ENCODE measurements around the gene USP40.

Gene USP40

DNA sequence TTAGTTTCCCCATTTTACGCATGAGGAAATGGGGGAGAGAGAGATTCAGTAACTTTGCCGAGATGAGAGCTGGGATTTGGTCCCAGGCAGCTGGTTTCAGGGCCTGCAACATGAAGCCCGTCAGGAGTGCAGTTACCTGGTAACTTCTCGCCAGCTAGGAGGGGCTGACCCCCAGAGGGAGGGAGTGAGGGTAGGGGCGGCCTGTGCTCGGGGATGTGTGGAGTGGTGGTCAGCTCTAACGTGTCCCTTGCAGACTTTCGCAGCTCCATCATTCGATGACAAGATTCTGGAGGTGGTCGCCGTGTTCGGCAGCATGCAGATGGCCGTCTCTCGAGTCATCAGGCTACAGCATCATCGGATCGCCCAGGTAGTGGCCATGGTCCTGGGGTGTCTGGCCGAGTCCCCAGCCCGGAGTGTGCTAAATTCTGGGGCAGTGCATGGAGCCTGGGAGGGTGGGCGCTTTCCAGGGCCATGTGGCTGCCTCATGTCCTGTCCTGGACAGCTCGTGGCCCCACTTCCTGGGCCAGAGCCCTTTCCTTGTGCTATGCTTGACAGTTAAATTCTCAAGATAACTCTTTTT, 108.5 kb downstream of the USP40 start:
- no peak for DNase-seq

GRCh38 chr2:233457356-233457755, 109.2 kb downstream of the USP40 start:
- DNase-seq = no peak

DNA sequence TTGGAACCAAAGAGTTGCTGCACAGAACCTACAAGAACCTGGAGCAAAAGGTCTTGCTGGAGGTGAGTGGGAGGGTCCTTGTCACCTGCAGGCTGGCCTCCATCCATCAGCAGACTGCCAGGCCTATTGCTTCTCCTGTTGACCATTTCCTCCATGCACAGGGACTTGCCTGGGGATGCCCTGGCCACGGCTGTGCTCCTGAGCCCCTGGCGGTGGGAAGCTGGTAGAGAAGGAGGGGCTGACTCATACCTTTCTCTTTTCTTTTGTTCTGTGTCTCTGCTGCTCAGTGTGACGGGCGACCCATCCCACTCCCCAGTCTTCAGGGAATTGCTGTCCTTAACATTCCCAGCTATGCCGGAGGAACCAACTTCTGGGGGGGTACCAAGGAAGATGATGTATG, 109.6 kb downstream of the USP40 start:
- no peak for DNase-seq

DNA sequence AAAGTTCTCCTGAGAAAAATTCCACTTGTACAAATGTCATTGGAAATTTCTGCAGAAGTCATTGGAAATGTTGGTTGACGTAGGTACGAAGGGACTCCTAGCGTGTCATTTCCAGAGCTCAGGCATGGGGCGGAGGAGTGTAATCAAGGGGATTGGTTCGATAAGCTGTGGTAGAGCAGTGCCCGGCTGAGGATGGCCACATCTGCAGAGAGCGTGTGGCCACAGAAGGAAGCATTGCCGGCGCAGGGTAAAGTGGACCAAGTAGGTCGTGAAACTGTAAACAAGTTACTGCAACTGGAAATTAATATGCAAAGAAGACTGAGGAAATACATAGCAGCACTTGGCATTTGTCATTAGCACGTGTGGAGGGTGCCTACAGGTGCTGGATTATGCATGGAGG, 110.5 kb downstream of the USP40 start:
- no peak for DNase-seq

DNA sequence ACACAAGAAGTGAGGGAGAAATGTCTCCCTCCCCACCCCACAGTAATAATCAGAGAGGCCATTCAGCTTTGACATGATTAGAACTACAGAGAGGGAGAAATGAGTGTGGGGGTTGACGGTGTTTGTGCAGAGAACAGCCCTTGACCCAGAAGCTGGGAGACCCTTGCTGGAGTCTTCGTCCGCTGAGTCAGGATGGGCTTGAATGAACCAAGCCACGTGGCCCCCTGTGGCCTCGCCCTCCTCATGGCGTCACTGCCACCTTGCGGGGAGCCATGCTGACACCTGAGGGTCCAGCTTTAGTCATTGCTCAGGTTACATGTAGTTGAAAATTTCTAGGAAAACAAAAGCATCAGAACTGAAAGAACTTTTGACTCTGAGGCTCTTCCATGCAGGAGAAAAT, 111.1 kb downstream of the USP40 start:
- no peak for DNase-seq

GRCh38 chr2:233455006-233455405, 111.6 kb downstream of the USP40 start:
- no peak for DNase-seq

DNA sequence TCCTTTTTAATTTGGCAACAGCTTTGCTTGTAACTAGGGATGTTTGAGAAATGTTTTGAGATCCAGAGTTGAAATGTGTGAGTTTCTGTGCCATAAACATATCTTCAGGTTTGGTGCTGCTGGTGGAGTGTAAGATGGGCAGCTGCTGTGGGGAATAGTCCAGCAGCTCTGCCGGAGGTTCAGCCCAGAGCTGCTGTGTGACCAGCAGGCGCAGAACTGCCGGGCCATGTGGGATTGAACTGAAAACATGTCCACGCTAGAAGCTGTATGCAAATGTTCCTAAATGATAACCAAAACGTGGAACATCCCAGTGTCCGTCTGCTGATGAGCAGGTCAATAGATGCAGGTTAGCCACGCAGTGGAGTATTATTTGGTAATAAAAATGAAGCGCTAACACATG, 112.7 kb downstream of the USP40 start:
- DNase-seq = no peak

DNA sequence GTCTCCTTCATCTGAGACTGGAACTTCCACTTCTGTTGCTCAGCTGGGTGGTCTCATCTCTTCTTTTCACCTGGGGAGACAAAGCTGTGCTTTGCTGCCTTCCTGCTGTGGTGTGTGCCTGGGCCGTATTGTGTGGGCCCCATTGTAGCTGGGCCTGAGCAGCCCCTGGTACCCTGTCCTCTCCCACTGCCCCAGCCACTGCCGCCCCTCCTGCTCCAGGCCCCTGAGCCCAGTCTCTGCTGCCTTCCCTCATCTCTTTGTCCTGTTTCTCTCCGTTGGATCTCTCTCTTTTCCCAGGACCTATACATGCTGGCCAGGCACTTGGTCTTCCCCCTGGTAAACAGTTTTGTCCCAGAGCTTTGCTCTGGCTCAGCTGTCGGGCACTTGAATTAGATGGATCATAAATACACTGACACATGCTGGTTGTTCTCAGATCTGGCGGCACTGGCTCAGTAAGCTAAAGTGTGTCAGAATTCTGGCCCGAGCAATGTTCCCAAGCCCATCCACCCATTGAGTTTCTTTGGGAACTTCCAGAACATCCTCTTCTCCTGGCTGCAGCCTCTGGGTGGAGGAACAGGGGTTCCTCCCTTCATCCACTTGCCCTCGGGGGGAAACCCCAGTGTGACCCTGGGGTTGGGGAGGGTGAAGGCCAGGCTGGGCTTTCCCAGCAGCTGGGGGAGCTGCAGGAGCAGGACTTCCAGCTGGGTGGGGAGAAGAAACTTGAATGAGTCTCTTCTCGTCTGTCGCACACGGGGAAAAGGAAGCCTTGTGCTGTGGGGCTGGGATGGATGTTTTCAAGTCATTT, 113.3 kb downstream of the USP40 start:
- no peak for DNase-seq

DNA sequence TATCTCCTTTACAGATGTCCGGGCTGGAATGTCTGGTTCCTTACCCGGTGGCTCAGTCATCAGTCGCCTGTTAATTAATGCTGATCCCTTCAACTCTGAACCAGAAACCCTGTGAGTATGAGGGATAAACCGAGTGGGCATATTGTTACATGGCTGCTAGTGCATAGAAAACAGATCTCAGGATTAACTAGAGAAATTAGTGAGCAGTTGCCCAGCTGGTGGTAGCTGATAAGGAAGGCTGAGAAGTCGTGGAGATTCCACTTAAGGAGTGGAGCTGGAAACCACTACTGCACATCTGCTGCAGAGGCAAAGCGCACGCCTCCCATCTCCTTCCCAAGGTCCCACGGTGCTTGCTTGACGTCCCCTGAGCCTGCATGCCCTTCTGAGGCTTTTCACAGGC, 114.6 kb downstream of the USP40 start:
- DNase-seq = no peak

DNA sequence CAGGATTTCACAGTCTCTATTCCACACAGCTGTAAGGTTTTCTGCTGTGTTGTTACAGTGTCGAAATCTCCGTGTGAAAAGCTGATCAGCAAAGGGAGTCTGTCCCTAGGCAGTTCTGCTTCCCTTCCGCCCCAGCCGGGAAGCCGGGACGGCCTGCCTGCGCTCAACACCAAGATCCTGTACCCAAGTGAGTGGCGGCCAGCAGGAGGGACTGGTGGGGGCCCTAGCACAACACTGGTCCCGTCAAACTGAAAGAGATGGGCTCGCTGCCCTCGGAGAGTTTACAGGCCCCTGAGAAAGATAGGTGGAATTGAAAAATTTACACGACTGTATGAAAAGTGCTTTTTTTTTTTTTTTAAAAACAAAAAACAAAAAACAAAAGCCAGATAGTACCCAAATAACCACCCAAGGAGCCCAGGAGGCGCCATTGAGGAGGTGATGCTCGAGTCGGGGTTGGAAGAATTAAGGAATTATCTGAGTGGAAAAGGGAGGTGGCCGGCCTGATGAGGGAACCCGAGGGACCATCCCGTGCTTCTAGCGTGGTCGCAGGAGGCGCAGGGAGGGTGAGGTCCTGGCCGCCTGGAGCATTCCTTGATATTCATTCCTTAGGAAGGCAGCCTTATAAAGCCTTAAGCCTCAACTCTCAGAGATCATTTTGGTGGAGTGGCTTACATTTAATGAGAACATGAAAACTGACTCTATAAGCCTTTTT, 115.6 kb downstream of the USP40 start:
- no peak for DNase-seq

GRCh38 chr2:233449921-233450863, 116.4 kb downstream of the USP40 start:
- DNase-seq = peak; percentile 43

- peak; percentile 73 for DNase-seq
Measured at GRCh38 chr2:233449081-233449901, 117.3 kb downstream of the USP40 start.

DNA sequence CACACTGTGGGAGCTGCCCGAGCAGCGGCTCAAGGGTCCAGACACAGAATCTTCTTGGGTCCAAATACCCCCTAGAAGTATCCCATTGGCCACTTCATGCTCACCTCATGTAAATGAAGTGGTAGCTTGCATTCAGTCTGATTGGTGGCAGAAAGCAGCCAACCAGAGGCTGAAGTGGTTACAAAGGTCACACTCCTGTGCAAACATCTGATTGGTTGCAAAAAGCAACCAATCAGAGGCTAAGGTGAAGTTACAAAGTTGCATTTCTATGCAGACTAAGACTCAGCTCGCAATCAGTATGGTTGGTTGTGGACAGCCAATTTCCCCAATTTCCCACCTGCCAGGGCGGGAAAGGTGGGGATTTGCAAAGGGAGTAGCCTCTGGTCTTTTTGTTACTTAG, 118.0 kb downstream of the USP40 start:
- DNase-seq = no peak

DNA sequence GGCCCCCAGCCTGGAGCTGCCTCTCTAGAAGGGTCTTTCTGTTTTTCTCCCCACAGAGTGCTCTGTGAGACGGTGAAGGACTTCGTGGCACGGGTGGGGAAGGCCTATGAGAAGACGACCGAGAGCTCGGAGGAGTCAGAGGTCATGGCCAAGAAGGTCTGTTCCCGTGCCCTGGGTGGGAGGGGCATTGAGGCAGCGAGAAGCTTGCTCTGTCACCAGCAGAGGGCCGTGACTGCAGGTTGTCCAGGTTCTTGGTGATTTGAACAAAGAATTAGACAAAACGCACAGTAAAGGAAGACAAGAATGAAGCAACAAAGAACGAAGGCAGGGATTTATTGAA, 118.4 kb downstream of the USP40 start:
- DNase-seq = peak; percentile 75

- peak; percentile 29 for DNase-seq
Measured at GRCh38 chr2:233447506-233448219, 118.9 kb downstream of the USP40 start.

GRCh38 chr2:233446606-233447305, 119.8 kb downstream of the USP40 start:
- peak; percentile 37 for DNase-seq

- DNase-seq = peak; percentile 22
Measured at GRCh38 chr2:233446121-233446520, 120.5 kb downstream of the USP40 start.

GRCh38 chr2:233445152-233445830, 121.3 kb downstream of the USP40 start:
- DNase-seq = peak; percentile 14

DNA sequence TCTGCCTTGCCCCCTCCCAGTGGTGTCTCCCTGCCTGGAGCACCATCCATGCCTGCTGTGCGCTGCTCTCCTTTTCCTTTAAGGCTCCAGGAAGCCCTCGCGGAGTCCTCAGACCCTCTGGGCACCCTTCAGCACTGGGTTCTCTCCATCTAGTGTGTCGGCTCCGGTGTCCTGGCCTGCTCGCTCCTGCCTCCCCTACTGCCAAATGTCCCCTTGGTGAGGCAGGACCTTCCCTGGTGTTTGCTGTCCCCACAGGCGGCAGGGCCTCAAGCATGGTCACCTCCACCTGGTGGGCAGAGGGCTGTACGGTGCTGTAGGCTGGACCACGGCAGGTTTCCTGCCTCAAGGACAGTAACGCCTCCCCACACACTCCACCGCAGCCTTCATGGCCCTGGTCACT, 122.1 kb downstream of the USP40 start:
- peak; percentile 6 for DNase-seq

DNA sequence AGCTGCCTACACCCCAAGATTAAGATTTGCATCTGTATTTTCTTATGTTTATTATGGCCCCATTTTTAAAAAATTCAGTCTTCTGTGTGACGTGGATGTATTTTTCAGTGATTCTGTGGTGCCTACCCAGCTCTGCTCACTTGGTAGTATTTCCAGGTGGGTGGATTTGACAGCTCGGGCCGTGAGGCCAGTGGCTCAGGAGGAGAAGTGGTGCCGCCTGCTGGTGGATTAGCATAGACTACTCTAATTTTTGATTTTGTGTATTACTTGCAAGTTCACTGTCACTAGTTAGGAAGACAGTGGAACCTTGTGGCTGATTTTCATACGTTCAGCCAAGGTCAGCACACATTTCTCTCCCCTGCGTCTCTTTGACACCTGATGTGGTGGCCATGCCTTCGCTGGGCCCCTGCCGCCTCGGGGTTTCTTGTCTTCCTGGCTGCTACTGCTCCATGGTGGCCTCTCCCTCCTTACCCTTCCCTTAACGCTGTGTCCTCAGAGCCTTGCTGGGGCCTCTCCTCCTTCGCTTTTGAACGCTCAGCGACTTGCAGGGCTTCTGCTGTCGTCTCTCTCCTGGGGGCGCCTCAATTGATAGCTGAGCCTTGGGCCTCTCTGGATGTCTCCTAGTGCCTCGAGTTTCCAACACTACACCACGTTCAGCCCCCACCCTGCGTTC, 122.9 kb downstream of the USP40 start:
- DNase-seq = peak; percentile 84
